Subcutaneous abdominal adipose tissue (tissue), 5 donors: ENCODE results near the gene PROM1.

ENCODE experiments used
- H3K27ac ChIP-seq: one replicate; pipeline ENCODE4 v1.7.0; 2013; ENCODE audit warnings: low read depth, mild to moderate bottlenecking, inconsistent platforms, low read length, moderate library complexity
- H3K27me3 ChIP-seq, 5 donors: one replicate each; pipeline ENCODE4 v1.7.0; 2013; ENCODE audit warnings: low read length in 5 of 5, inconsistent platforms in 1 of 5; ENCODE audit not compliant: control insufficient read depth in 5 of 5, insufficient read depth in 4 of 5
- H3K36me3 ChIP-seq, 5 donors: one replicate each; pipeline ENCODE4 v1.7.0; 2013; ENCODE audit warnings: low read length in 5 of 5; ENCODE audit not compliant: control insufficient read depth in 5 of 5, insufficient read depth in 5 of 5
- H3K4me1 ChIP-seq, 5 donors: one replicate each; pipeline ENCODE4 v1.7.0; 2013; ENCODE audit warnings: low read length in 5 of 5, mild to moderate bottlenecking in 3 of 5, moderate library complexity in 1 of 5; ENCODE audit not compliant: control insufficient read depth in 5 of 5, insufficient read depth in 5 of 5
- H3K4me3 ChIP-seq, 5 donors: one replicate each; pipeline ENCODE4 v1.7.0; 2013; ENCODE audit warnings: low read length in 5 of 5, low read depth in 1 of 5
- H3K9ac ChIP-seq, 5 donors: one replicate each; pipeline ENCODE4 v1.7.0; 2013; ENCODE audit warnings: low read length in 5 of 5, mild to moderate bottlenecking in 4 of 5, moderate library complexity in 3 of 5
- H3K9me3 ChIP-seq, 5 donors: one replicate each; pipeline ENCODE4 v1.7.0; 2013; ENCODE audit warnings: low read length in 5 of 5; ENCODE audit not compliant: control insufficient read depth in 5 of 5
- donor health status: healthy.
- donor health status: healthy.
- donor health status: healthy.
- donor health status: healthy.
- donor health status: healthy.

PROM1 gene

DNA sequence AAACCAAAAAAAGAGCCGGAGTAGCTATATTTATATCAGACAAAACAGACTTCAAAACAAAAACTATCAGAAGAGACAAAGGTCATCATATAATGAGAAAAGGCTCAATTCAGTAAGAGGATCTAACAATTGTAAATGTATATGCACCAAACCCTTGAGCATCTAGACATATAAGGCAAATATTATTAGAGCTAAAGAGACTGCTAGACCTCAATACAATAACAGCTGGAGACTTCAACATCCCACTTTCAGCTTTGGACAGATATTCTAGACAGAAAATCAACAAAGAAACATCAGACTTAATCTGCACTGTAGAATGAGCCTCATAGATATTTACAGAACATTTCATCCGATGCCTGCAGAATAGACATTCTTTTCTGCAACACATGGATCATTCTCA is 4.8 kb upstream of the PROM1 start:
- H3K4me3 ChIP-seq = no peak overlapping the region
- peaks cover 10 to 23% (median 21%) of the 10 kb centered on the region in 5 donors for H3K27me3 ChIP-seq
- H3K36me3 ChIP-seq = no peaks in the 10 kb centered on the region
- H3K9me3 ChIP-seq = peaks cover 0 to 16% (median 5%) of the 10 kb centered on the region in 5 donors
- no peak overlapping the region for H3K9ac ChIP-seq
- peaks cover 0 to 5% (median 4%) of the 10 kb centered on the region in 5 donors for H3K4me1 ChIP-seq
- no peak overlapping the region for H3K27ac ChIP-seq

DNA sequence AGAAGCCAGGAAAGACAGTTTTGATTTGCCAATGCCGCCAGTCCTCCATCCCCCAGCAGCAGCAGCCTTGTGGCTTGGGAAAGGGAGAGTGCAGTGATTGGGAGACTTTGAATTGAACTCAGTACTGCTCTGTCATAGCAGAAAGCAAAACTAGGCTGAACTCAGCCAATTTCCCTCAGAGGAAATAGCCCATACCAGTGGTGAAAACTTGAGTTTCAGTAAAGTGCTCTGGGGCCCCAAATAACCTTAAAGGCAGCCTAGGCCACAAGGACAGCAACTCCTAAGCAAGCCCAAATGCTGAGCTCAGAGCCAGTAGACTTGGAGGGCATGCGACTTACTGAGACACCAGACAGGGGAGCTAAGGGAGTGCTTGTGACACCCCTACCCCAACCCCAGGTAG is 2.0 kb upstream of the PROM1 start:
- Histone ChIP-seq H3K4me3 (no peak overlapping the region), H3K9ac (no peak overlapping the region), H3K27me3 (peaks cover 27 to 43% (median 30%) of the 10 kb centered on the region in 5 donors), H3K9me3 (peaks cover 0 to 14% (median 5%) of the 10 kb centered on the region in 5 donors), H3K36me3 (no peaks in the 10 kb centered on the region), H3K27ac (no peak overlapping the region), H3K4me1 (peaks cover 0 to 24% (median 23%) of the 10 kb centered on the region in 5 donors)

DNA sequence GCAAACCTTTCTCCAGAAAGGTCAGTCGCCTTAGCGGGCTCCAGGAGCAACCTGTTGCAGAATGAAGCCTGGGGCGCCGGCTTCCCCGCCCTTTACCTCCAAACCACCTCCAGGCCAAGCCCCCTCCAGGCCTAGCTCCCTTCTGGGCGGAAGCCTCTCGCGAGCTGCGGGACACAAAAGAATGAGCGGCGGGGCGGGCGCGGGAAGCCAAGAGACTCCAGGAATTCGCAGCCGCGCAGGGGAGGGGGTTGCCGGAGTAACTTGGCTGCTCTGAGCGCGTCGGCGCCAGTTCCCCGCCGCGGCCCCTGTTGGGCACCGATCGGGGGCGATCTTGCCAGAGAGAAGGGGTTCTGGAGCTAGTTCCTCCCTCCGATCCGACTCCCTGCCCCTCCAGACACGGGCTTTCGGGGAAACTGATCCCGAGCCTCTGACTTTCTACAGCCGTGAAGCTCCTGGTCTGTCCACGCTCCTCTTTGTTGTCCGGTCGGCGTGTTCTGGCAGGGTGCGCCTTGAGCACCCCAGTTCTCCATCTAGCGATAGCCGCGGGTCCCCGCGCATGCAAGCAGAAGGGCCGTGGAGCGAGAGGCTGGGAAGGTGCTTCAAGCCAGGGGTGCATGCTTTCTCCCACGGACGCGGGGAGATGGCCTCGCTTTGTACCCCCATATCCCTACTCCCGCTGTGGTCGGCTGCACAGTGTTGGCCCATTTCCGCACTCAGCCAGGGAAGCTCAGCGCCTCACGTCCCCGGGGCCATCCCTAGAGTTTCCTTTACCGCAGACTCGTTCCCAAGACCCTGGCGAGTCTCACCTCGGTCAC is 1.2 kb downstream of the PROM1 start:
- no peaks in the 10 kb centered on the region for H3K36me3 ChIP-seq
- peak overlapping the region in 2 of 5 donors; percentile 23 to 52 for H3K9ac ChIP-seq
- H3K4me1 ChIP-seq = peaks cover 0 to 24% (median 23%) of the 10 kb centered on the region in 5 donors
- H3K27ac ChIP-seq = no peak overlapping the region
- peaks cover 30 to 54% (median 34%) of the 10 kb centered on the region in 5 donors for H3K27me3 ChIP-seq
- H3K4me3 ChIP-seq = peak overlapping the region; percentile 58 to 69 (median 63)
- peaks cover 0 to 14% (median 5%) of the 10 kb centered on the region in 5 donors for H3K9me3 ChIP-seq

DNA sequence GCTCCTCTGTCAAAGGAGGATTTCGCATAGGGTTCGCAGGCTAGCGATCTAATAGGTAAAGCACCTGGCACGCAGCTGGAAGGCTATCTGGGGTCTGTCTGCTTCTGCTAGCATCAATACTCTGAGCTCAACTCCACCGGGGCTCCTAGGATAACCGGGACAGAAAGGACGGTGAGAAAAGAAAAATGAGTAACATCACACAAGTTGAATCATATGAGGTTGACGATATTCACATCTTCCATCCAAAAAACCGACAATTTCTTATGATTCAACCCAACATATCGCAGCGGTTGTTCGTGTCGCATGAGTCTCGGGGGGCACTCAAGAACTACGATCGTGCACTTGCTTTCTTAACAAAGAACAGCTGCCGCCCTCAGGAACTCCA is 1.8 kb downstream of the PROM1 start:
- peaks cover 30 to 54% (median 34%) of the 10 kb centered on the region in 5 donors for H3K27me3 ChIP-seq
- no peak overlapping the region for H3K9ac ChIP-seq

DNA sequence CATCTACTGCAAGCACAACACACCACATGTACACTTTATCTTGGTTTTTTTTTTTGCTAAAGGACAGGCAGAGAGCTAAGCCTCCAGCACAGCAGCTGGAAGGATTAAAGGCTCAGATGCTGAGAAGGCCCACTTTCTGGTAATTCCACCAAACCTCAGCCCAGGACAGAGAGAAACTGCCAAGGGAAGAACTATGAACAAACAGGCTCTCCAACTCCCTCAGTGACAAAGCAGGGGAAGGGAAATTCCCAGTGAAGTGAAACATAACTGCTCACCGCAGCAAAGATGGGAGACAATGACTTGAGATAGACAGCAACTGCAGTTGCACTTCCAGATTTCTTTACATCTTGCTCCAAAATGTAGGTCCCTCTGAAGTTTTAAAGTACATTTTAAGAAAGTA is 4.8 kb downstream of the PROM1 start:
- H3K9me3 ChIP-seq = no peaks in the 10 kb centered on the region
- H3K4me1 ChIP-seq = peaks cover 0 to 23% (median 23%) of the 10 kb centered on the region in 5 donors
- no peak overlapping the region for H3K4me3 ChIP-seq
- H3K9ac ChIP-seq = no peak overlapping the region
- no peaks in the 10 kb centered on the region for H3K36me3 ChIP-seq
- H3K27me3 ChIP-seq = peaks cover 18 to 42% (median 32%) of the 10 kb centered on the region in 5 donors
- no peak overlapping the region for H3K27ac ChIP-seq

More for the DNA sequence above, 1.8 kb downstream of the PROM1 start:
- peaks cover 0 to 14% (median 5%) of the 10 kb centered on the region in 5 donors for H3K9me3 ChIP-seq
- H3K27ac ChIP-seq = no peak overlapping the region
- peaks cover 0 to 24% (median 23%) of the 10 kb centered on the region in 5 donors for H3K4me1 ChIP-seq
- peak overlapping the region; percentile 58 to 69 (median 63) for H3K4me3 ChIP-seq
- no peaks in the 10 kb centered on the region for H3K36me3 ChIP-seq

DNA sequence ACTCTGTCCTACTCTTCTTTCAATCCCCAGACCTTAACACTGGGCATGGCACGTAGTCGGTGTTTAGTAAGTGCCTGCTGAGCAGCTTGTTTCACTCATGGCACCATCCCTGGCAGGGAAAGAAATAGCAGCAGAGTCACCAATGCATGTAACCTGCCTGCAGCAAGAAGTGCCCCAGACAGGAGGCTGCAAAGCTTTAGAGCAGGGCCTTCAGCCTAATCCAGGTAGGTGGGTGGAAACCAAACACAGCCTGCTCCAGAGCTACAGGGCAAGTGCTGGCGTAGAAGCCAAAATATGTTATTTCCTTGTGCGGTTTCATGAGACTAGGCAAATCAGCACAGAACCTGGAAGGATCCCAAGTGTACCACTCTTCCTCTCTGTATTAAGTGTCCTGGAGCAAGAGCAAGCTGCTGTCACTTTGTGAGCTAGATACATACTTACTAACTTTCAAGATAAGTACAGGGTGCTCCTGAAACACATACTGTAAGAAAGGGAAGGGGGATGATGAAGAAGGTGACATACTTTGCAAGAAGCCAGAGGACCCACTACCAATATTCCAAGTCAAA is 5.5 kb downstream of the PROM1 start:
- Histone ChIP-seq H3K27ac (no peak overlapping the region), H3K27me3 (peaks cover 10 to 35% (median 25%) of the 10 kb centered on the region in 5 donors), H3K4me1 (peaks cover 0 to 16% (median 15%) of the 10 kb centered on the region in 5 donors), H3K36me3 (no peaks in the 10 kb centered on the region), H3K4me3 (no peak overlapping the region), H3K9ac (no peak overlapping the region), H3K9me3 (no peaks in the 10 kb centered on the region)

DNA sequence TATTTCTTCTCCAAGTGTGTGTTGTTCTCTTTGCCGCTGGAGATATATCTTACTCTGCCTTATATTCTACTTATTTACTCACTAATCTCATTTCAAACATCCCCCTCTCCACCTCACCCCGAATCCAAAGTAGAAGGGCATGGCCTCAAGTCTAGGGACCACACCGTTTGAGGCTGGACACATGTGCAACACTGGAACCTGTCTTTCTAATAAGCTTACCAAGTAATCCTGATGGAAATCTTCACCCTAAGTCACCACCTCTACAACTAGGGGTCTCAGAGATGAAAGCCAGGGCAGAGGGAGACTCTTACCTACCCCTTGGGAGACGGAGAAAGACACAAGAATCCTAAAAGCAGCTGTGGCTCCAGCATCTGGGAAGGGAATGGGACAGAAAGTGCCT is 6.0 kb downstream of the PROM1 start:
- H3K36me3 ChIP-seq = no peaks in the 10 kb centered on the region
- no peak overlapping the region for H3K4me3 ChIP-seq
- peaks cover 0 to 11% (median 10%) of the 10 kb centered on the region in 5 donors for H3K4me1 ChIP-seq
- H3K27ac ChIP-seq = no peak overlapping the region
- H3K27me3 ChIP-seq = peaks cover 7 to 30% (median 21%) of the 10 kb centered on the region in 5 donors
- no peaks in the 10 kb centered on the region for H3K9me3 ChIP-seq
- no peak overlapping the region for H3K9ac ChIP-seq

DNA sequence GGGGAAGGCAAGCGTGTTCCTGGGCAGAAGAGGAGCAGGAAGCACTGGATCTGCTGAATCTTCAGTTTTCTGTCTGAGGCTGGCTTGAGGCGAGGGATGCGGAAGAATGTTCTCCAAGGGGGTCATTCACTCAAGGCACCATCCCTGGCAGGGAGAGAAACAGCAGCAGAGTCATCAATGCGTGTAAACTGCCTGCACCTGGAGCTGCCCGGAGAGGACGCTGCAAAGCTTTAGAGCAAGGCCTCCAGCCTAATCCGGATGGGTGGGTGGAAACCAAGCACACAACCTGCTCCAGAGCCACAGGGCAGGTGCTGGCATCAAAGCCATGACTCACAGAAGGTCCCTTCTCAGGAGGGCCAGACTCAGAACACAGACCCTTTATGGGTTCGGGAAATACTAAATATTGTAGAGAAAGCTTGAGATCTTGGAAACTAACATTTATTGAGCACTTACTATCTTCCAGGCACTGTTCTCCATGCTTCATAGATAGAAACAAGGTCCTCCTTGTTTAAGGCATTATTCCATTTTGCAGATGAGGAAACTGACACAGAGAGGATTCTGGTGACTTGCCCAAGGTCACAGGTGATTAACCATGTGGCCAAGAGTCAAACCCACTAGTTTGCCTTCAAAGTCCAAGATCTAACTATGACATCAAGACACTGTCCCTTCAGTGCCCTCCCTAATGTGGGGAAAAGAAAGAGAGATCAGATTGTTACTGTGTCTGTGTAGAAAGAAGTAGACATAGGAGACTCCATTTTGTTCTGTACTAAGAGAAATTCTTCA is 7.7 kb downstream of the PROM1 start:
- no peak overlapping the region for H3K27ac ChIP-seq
- H3K9me3 ChIP-seq = no peaks in the 10 kb centered on the region
- no peak overlapping the region for H3K4me3 ChIP-seq
- H3K36me3 ChIP-seq = no peaks in the 10 kb centered on the region
- no peaks in the 10 kb centered on the region for H3K4me1 ChIP-seq
- peaks cover 0 to 16% (median 12%) of the 10 kb centered on the region in 5 donors for H3K27me3 ChIP-seq
- H3K9ac ChIP-seq = no peak overlapping the region

DNA sequence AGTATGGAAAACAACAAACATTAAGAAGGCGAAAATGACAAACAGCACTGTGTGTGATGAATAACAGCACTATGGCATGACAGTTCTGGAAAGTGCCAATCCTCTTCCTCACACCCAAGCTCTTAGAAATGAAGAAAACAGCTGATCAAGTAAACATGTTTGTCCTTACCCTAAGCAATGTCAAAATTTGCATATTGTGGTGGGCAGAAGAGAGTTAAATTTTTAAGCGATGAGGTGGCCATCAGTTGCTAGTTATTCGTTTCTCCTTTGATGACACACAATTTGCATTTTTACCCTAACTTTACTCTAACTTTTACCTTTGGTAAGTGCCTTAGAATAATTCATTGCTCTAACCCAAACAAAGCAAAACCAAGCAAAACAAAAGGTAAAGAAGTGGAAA is 8.8 kb downstream of the PROM1 start:
- no peak overlapping the region for H3K9ac ChIP-seq
- no peaks in the 10 kb centered on the region for H3K36me3 ChIP-seq
- H3K4me3 ChIP-seq = no peak overlapping the region
- no peaks in the 10 kb centered on the region for H3K4me1 ChIP-seq
- peaks cover 0 to 15% (median 9%) of the 10 kb centered on the region in 5 donors for H3K27me3 ChIP-seq
- H3K27ac ChIP-seq = no peak overlapping the region
- no peaks in the 10 kb centered on the region for H3K9me3 ChIP-seq
